HCT116 (cell line): ENCODE data around the gene ZSCAN16. TPM values are rescaled to one million over a fixed set of nuclear protein-coding genes. Genes with fewer than 3 reads are reported as not detected.

ENCODE experiments used
- ATAC-seq: fragments of 200-7000 bp; cut with Tn5 transposase; 2 replicates; pipeline ENCODE4 v1.9.1; 2020; ENCODE audit warnings: mild to moderate bottlenecking, moderate library complexity
- BruUV-seq: library from RNA; stranded (reverse); fragments of 400-500 nt; replicated peaks from 2 replicates; lab custom pipeline; 2021; lab: Mats Ljungman, UMichigan
- CTCF ChIA-PET: fragments of 300-600 bp; sonication (Branson Sonifier 250); formaldehyde crosslinking; loops from one replicate; lab custom pipeline; 2021; ENCODE audit warnings: antibody characterized with exemption; lab: Charles Lee
- POLR2A ChIA-PET: fragments of 300-600, 350-600 bp; sonication (Branson Sonifier 250); formaldehyde crosslinking; loops from one replicate; lab custom pipeline; 2021; ENCODE audit warnings: antibody characterized with exemption; lab: Charles Lee
- RAD21 ChIA-PET, 2 experiments: fragments of 300-600 bp; sonication (Branson Sonifier 250); formaldehyde crosslinking; loops; one replicate each; lab custom pipeline; 2023; ENCODE audit warnings: low total read pairs in 2 of 2; ENCODE audit not compliant: uncharacterized antibody in 2 of 2, unreplicated experiment in 2 of 2, low non-redundant PET in 1 of 2; lab: Charles Lee
- DNase-seq: peaks from one replicate; pipeline ENCODE4 v3.0.0-alpha.2; 2010; ENCODE audit warnings: low read depth, low spot score
- H2AFZ ChIP-seq: fragments of 200-600 bp; shearing (Covaris generic), sonication (generic); 2 replicates; pipeline ENCODE4 v1.6.1; 2017; ENCODE audit warnings: low read depth, mixed run types, mixed read lengths, antibody characterized with exemption, low read length; ENCODE audit not compliant: poor library complexity, severe bottlenecking
- H3K27ac ChIP-seq: 2 replicates; pipeline ENCODE4 v1.5.1; 2012; ENCODE audit warnings: low read depth, low read length
- H3K27me3 ChIP-seq: fragments of 200-600 bp; sonication (generic); 2 replicates; pipeline ENCODE4 v1.6.1; 2016; ENCODE audit warnings: mixed run types, low read length, mixed read lengths; ENCODE audit not compliant: insufficient read depth
- H3K36me3 ChIP-seq, 2 experiments: fragments of 200-500 bp in 1 of 2; fragments of 200-600 bp in 1 of 2; sonication (Bioruptor generic) in 1 of 2; sonication (generic) in 1 of 2; 2 replicates each; pipeline versions ENCODE4 v1.5.1 to v1.6.1; 2014 to 2016; ENCODE audit warnings: low read length in 2 of 2, inconsistent platforms in 1 of 2, mixed read lengths in 1 of 2, mixed run types in 1 of 2; ENCODE audit not compliant: insufficient read depth in 2 of 2, control insufficient read depth in 1 of 2
- H3K4me1 ChIP-seq, 2 experiments: fragments of 200-600 bp in 1 of 2; sonication (generic) in 1 of 2; 2 replicates each; pipeline versions ENCODE4 v1.5.1 to v1.6.1; 2012 to 2017; ENCODE audit warnings: low read length in 2 of 2, inconsistent platforms in 1 of 2, mild to moderate bottlenecking in 1 of 2, mixed read lengths in 1 of 2, mixed run types in 1 of 2, moderate library complexity in 1 of 2; ENCODE audit not compliant: insufficient read depth in 2 of 2, control insufficient read depth in 1 of 2
- H3K4me2 ChIP-seq: fragments of 200-600 bp; sonication (generic); 2 replicates; pipeline ENCODE4 v1.6.1; 2017; ENCODE audit warnings: mixed run types, low read length, mixed read lengths
- H3K4me3 ChIP-seq, 2 experiments: fragments of 200-600 bp in 1 of 2; sonication (generic) in 1 of 2; replicated peaks in 1 of 2; 2 replicates each; pipeline ENCODE4 v1.5.1; 2011 to 2016; ENCODE audit warnings: low read length in 2 of 2, control low read depth in 1 of 2, low read depth in 1 of 2, mild to moderate bottlenecking in 1 of 2, mixed read lengths in 1 of 2, mixed run types in 1 of 2
- H3K79me2 ChIP-seq: fragments of 200-600 bp; sonication (generic); 2 replicates; pipeline ENCODE4 v1.6.1; 2017; ENCODE audit warnings: mild to moderate bottlenecking, mixed run types, low read length, moderate library complexity, mixed read lengths; ENCODE audit not compliant: insufficient read depth
- H3K9ac ChIP-seq: fragments of 200-600 bp; sonication (generic); 2 replicates; pipeline ENCODE4 v1.6.1; 2016; ENCODE audit warnings: low read length, mixed read lengths
- H3K9me2 ChIP-seq: fragments of 200-600 bp; sonication (generic), shearing (Covaris generic); 2 replicates; pipeline ENCODE4 v1.6.1; 2017; ENCODE audit warnings: mixed run types, mild to moderate bottlenecking, moderate library complexity; ENCODE audit not compliant: insufficient read depth
- H3K9me3 ChIP-seq, 2 experiments: fragments of 200-500 bp in 1 of 2; fragments of 200-600 bp in 1 of 2; sonication (Bioruptor generic) in 1 of 2; sonication (generic) in 1 of 2; 2 replicates each; pipeline ENCODE4 v1.6.1; 2014 to 2017; ENCODE audit warnings: low read length in 2 of 2, mixed read lengths in 2 of 2, inconsistent platforms in 1 of 2, low read depth in 1 of 2, mild to moderate bottlenecking in 1 of 2, mixed run types in 1 of 2, moderate library complexity in 1 of 2; ENCODE audit not compliant: control insufficient read depth in 1 of 2, insufficient read depth in 1 of 2
- H4K20me1 ChIP-seq: fragments of 200-600 bp; sonication (generic), shearing (Covaris generic); 2 replicates; pipeline ENCODE4 v1.6.1; 2017; ENCODE audit warnings: mixed run types, mild to moderate bottlenecking, moderate library complexity; ENCODE audit not compliant: insufficient read depth
- ATF3 ChIP-seq: IDR thresholded peaks from 2 replicates; pipeline ENCODE4 v1.6.1; 2012
- CEBPB ChIP-seq: IDR thresholded peaks from 2 replicates; pipeline ENCODE4 v1.6.1; 2012; ENCODE audit warnings: low read depth
- ELF1 ChIP-seq: IDR thresholded peaks from 2 replicates; pipeline ENCODE4 v1.6.1; 2012; ENCODE audit warnings: low read depth, borderline replicate concordance
- EZH2phosphoT487 ChIP-seq: fragments of 200-600 bp; IDR thresholded peaks from 2 replicates; pipeline ENCODE4 v1.6.1; 2018; ENCODE audit warnings: antibody characterized with exemption, borderline replicate concordance
- JUND ChIP-seq: IDR thresholded peaks from 2 replicates; pipeline ENCODE4 v1.6.1; 2012
- POLR2A ChIP-seq: IDR thresholded peaks from 2 replicates; pipeline ENCODE4 v1.7.0; 2011; ENCODE audit warnings: borderline replicate concordance; ENCODE audit not compliant: insufficient read depth, insufficient read length; ENCODE audit errors: extremely low read depth
- SIN3A ChIP-seq: IDR thresholded peaks from 2 replicates; pipeline ENCODE4 v1.6.1; 2012; ENCODE audit warnings: low read depth
- SRF ChIP-seq: IDR thresholded peaks from 2 replicates; pipeline ENCODE4 v1.6.1; 2012; ENCODE audit warnings: low read depth
- TCF7L2 ChIP-seq: IDR thresholded peaks from 2 replicates; pipeline ENCODE4 v1.7.0; 2011; ENCODE audit warnings: borderline replicate concordance, inconsistent platforms; ENCODE audit not compliant: insufficient read depth, insufficient read length; ENCODE audit errors: extremely low read depth
- ZBTB33 ChIP-seq: IDR thresholded peaks from 2 replicates; pipeline ENCODE4 v1.6.1; 2011; ENCODE audit warnings: mild to moderate bottlenecking, low read length, moderate library complexity; ENCODE audit not compliant: insufficient replicate concordance; ENCODE audit errors: extremely low read depth
- ZFX ChIP-seq: fragments of 450-650 bp; IDR thresholded peaks from 2 replicates; pipeline ENCODE4 v1.6.1; 2017
- intact Hi-C: fragments of 100-400 bp; cut with micrococcal nuclease; formaldehyde crosslinking; loops from 2 replicates; pipeline ENCODE4 v1.10.0; 2022
- total RNA-seq: library from RNA; stranded (reverse); gene quantifications from one replicate; pipeline ENCODE4 v1.2.1, GENCODE V29; 2021; ENCODE audit not compliant: unreplicated experiment
- TF ChIP-seq, protein P1 (sequence below), 3 experiments: fragments of 200-600 bp in 1 of 3; sonication (generic) in 1 of 3; IDR thresholded peaks in 2 of 3; conservative IDR thresholded peaks in 1 of 3; 2 replicates each; pipeline ENCODE4 v1.5.1; 2012 to 2017; ENCODE audit warnings: low read depth in 2 of 3, low read length in 2 of 3, antibody characterized with exemption in 1 of 3, borderline replicate concordance in 1 of 3, control low read depth in 1 of 3, mild to moderate bottlenecking in 1 of 3, mixed read lengths in 1 of 3, mixed run types in 1 of 3, moderate library complexity in 1 of 3; ENCODE audit not compliant: insufficient read depth in 1 of 3
- TF ChIP-seq, protein P2 (sequence below): IDR thresholded peaks from 2 replicates; pipeline ENCODE4 v1.6.1; 2012; ENCODE audit warnings: low read depth
- TF ChIP-seq, protein P3 (sequence below): IDR thresholded peaks from 2 replicates; pipeline ENCODE4 v1.6.1; 2012

ZSCAN16 gene
- total RNA-seq, 1 experiment from 2014 or later = 5.0 TPM

DNA sequence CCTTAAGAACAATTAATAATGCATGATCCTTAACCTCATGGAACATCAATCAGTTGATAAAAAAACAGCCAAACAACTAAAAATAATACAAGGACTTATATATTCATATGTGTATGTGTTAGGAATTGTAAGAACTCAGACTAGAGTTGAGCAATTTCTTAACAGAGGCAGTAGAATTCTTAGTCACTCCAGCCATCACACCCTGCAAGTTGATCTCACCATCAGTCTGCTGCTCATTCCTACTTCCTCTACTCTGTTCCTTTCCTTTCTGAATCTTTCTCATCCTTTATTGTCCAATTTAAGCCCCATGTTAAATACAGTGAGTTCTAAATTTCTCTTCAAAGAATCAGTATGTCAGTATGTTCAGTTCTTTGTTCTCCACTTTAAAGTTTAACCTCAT lies 41.5 kb upstream of the ZSCAN16 start:
- Histone ChIP-seq H3K9me3 (peaks cover 0 to 5% of the 10 kb centered on the region in 2 experiments; a peak in 2 of 4 replicates), H3K4me2 (no peak overlapping the region), H2AFZ (no peak overlapping the region), H3K27ac (no peak overlapping the region), H3K9ac (no peak overlapping the region), H3K27me3 (no peaks in the 10 kb centered on the region), H3K36me3 (peaks cover 23 to 38% of the 10 kb centered on the region in 2 experiments), H3K79me2 (peaks cover 34% of the 10 kb centered on the region), H3K4me3 (no peak overlapping the region), H3K4me1 (peaks cover 8 to 20% of the 10 kb centered on the region in 2 experiments; a peak in 3 of 4 replicates), H4K20me1 (no peaks in the 10 kb centered on the region), H3K9me2 (no peaks in the 10 kb centered on the region)
- no peak for TF ChIP-seq JUND
- TF ChIP-seq CEBPB = no peak
- no peak for TF ChIP-seq SIN3A
- no peak for TF ChIP-seq ZBTB33
- no peak for TF ChIP-seq POLR2A
- TF ChIP-seq ATF3 = no peak
- TF ChIP-seq ZFX = no peak
- TF ChIP-seq, protein P1, sequence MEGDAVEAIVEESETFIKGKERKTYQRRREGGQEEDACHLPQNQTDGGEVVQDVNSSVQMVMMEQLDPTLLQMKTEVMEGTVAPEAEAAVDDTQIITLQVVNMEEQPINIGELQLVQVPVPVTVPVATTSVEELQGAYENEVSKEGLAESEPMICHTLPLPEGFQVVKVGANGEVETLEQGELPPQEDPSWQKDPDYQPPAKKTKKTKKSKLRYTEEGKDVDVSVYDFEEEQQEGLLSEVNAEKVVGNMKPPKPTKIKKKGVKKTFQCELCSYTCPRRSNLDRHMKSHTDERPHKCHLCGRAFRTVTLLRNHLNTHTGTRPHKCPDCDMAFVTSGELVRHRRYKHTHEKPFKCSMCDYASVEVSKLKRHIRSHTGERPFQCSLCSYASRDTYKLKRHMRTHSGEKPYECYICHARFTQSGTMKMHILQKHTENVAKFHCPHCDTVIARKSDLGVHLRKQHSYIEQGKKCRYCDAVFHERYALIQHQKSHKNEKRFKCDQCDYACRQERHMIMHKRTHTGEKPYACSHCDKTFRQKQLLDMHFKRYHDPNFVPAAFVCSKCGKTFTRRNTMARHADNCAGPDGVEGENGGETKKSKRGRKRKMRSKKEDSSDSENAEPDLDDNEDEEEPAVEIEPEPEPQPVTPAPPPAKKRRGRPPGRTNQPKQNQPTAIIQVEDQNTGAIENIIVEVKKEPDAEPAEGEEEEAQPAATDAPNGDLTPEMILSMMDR (IDR thresholded peaks at IDR 0.05 in 2 of 3, conservative IDR thresholded peaks at IDR 0.05 in 1 of 3; ENCODE audit: borderline replicate concordance in 1 of 3, insufficient read depth in 1 of 3, low read depth in 2 of 3, low read length in 2 of 3) = no peak
- TF ChIP-seq EZH2phosphoT487 = no peak
- TF ChIP-seq ELF1 = no peak
- TF ChIP-seq TCF7L2 = no peak
- no peak for TF ChIP-seq SRF
- TF ChIP-seq, protein P2, sequence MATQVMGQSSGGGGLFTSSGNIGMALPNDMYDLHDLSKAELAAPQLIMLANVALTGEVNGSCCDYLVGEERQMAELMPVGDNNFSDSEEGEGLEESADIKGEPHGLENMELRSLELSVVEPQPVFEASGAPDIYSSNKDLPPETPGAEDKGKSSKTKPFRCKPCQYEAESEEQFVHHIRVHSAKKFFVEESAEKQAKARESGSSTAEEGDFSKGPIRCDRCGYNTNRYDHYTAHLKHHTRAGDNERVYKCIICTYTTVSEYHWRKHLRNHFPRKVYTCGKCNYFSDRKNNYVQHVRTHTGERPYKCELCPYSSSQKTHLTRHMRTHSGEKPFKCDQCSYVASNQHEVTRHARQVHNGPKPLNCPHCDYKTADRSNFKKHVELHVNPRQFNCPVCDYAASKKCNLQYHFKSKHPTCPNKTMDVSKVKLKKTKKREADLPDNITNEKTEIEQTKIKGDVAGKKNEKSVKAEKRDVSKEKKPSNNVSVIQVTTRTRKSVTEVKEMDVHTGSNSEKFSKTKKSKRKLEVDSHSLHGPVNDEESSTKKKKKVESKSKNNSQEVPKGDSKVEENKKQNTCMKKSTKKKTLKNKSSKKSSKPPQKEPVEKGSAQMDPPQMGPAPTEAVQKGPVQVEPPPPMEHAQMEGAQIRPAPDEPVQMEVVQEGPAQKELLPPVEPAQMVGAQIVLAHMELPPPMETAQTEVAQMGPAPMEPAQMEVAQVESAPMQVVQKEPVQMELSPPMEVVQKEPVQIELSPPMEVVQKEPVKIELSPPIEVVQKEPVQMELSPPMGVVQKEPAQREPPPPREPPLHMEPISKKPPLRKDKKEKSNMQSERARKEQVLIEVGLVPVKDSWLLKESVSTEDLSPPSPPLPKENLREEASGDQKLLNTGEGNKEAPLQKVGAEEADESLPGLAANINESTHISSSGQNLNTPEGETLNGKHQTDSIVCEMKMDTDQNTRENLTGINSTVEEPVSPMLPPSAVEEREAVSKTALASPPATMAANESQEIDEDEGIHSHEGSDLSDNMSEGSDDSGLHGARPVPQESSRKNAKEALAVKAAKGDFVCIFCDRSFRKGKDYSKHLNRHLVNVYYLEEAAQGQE = no peak
- TF ChIP-seq, protein P3, sequence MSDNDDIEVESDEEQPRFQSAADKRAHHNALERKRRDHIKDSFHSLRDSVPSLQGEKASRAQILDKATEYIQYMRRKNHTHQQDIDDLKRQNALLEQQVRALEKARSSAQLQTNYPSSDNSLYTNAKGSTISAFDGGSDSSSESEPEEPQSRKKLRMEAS = no peak
- ChIA-PET POLR2A (no interaction called here), CTCF (no interaction called here), RAD21 (no interaction called here)
- ATAC-seq = no peak
- DNase-seq = no peak
- BruUV-seq = no TSS peak
- intact Hi-C loops = no loop called here
